ENCODE data around the gene AKT1S1. TPM values are rescaled to one million over a fixed set of nuclear protein-coding genes. Genes with fewer than 3 reads are reported as not detected.

Gene AKT1S1
- total and polyA plus RNA-seq, 2 donors from 2014 or later, result 33.7 to 47.2 TPM

DNA sequence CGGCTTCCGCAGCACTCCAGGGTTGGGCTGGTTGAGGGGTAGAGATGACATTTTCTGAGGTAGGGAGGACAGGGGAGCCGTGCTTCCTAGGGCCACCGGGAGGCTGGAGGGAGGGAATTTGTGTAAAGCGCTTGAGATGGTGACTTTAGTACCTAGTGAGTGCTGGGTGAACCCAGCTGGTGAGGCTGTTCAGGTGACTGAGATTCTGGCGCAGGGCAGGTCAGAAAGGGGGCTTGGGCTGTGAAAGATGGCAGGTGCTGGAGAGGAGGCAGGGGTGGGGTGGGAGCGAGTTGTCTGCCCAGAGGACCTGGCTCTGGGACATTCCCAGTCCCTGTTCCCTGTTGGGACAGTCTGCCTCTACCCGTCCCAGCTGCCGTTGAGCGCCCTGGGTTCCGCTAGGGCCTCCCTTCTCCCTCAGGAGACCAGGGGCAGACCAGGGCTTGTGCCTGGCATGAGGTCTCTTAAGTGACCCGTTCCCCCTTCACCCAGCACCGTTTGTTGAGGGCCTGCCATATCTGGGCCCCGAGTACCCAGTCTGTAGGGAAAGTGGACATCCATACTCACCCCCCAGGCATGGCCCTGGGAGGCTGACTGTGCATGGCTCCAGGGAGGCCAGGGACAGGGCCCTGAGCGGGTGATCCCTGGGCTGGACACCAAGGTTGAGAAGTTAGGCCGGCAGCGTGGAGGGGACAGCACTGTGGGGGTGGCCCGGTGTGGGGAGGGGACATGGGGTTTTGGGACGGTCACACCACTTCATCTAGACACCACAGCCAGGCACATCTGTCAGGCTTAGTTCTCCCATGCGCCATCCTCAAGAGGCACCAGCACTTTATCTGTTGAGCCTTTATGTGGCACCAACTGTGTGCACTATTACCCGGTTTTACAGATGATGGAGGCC lies 21.2 kb downstream of the AKT1S1 start:
- no peak for FAIRE-seq

GRCh38 chr19:49855277-49855675 lies 21.9 kb downstream of the AKT1S1 start:
- H3K4me1 ChIP-seq (ENCODE audit: control insufficient read depth in 2 of 3, insufficient read depth in 2 of 3, low read depth in 1 of 3, low read length in 3 of 3), result peaks cover 0 to 13% (median 9%) of the 10 kb centered on the region in 3 donors
- no peak overlapping the region for H3K9ac ChIP-seq (ENCODE audit: low read length in 3 of 3)
- DNase-seq (no peak), FAIRE-seq (no peak)
- H3K4me3 ChIP-seq (ENCODE audit: low read length in 3 of 3), result no peak overlapping the region
- no peaks in the 10 kb centered on the region for H3K9me3 ChIP-seq (ENCODE audit: control insufficient read depth in 2 of 3, insufficient read depth in 1 of 3, low read length in 3 of 3)
- H3K27me3 ChIP-seq (ENCODE audit: control insufficient read depth, insufficient read depth, low read length), result no peaks in the 10 kb centered on the region
- TF ChIP-seq, protein P1, sequence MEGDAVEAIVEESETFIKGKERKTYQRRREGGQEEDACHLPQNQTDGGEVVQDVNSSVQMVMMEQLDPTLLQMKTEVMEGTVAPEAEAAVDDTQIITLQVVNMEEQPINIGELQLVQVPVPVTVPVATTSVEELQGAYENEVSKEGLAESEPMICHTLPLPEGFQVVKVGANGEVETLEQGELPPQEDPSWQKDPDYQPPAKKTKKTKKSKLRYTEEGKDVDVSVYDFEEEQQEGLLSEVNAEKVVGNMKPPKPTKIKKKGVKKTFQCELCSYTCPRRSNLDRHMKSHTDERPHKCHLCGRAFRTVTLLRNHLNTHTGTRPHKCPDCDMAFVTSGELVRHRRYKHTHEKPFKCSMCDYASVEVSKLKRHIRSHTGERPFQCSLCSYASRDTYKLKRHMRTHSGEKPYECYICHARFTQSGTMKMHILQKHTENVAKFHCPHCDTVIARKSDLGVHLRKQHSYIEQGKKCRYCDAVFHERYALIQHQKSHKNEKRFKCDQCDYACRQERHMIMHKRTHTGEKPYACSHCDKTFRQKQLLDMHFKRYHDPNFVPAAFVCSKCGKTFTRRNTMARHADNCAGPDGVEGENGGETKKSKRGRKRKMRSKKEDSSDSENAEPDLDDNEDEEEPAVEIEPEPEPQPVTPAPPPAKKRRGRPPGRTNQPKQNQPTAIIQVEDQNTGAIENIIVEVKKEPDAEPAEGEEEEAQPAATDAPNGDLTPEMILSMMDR (IDR thresholded peaks at IDR 0.05; ENCODE audit: borderline replicate concordance, extremely low read depth, insufficient read depth), result no peak
- peaks cover 0 to 24% (median 9%) of the 10 kb centered on the region in 3 donors for H3K36me3 ChIP-seq (ENCODE audit: control insufficient read depth in 2 of 3, insufficient read depth in 3 of 3, low read length in 3 of 3)
- no peak overlapping the region for H3K27ac ChIP-seq (ENCODE audit: low read depth in 2 of 2, low read length in 2 of 2)
- intact Hi-C loops (cut with DNase I), result no loop called here

More for the DNA sequence above, 21.2 kb downstream of the AKT1S1 start:
- TF ChIP-seq, protein P1 (IDR thresholded peaks at IDR 0.05; ENCODE audit: borderline replicate concordance, extremely low read depth, insufficient read depth), result no peak
- Histone ChIP-seq H3K9ac (ENCODE audit: low read length in 3 of 3) (no peak overlapping the region), H3K27me3 (ENCODE audit: control insufficient read depth, insufficient read depth, low read length) (no peaks in the 10 kb centered on the region), H3K4me1 (ENCODE audit: control insufficient read depth in 2 of 3, insufficient read depth in 2 of 3, low read depth in 1 of 3, low read length in 3 of 3) (peaks cover 0 to 13% (median 9%) of the 10 kb centered on the region in 3 donors), H3K4me3 (ENCODE audit: low read length in 3 of 3) (no peak overlapping the region), H3K9me3 (ENCODE audit: control insufficient read depth in 2 of 3, insufficient read depth in 1 of 3, low read length in 3 of 3) (no peaks in the 10 kb centered on the region), H3K36me3 (ENCODE audit: control insufficient read depth in 2 of 3, insufficient read depth in 3 of 3, low read length in 3 of 3) (peaks cover 0 to 28% (median 9%) of the 10 kb centered on the region in 3 donors), H3K27ac (ENCODE audit: low read depth in 2 of 2, low read length in 2 of 2) (no peak overlapping the region)
- DNase-seq, result peak in 1 of 5 donors; percentile 47
- intact Hi-C loops (cut with DNase I), result no loop called here

- Histone ChIP-seq H3K27me3 (ENCODE audit: control insufficient read depth, insufficient read depth, low read length) (no peaks in the 10 kb centered on the region), H3K4me1 (ENCODE audit: control insufficient read depth in 2 of 3, insufficient read depth in 2 of 3, low read depth in 1 of 3, low read length in 3 of 3) (peaks cover 0 to 17% (median 9%) of the 10 kb centered on the region in 3 donors), H3K4me3 (ENCODE audit: low read length in 3 of 3) (no peak overlapping the region), H3K9me3 (ENCODE audit: control insufficient read depth in 2 of 3, insufficient read depth in 1 of 3, low read length in 3 of 3) (no peaks in the 10 kb centered on the region), H3K9ac (ENCODE audit: low read length in 3 of 3) (no peak overlapping the region), H3K36me3 (ENCODE audit: control insufficient read depth in 2 of 3, insufficient read depth in 3 of 3, low read length in 3 of 3) (peaks cover 0 to 19% (median 9%) of the 10 kb centered on the region in 3 donors), H3K27ac (ENCODE audit: low read depth in 2 of 2, low read length in 2 of 2) (no peak overlapping the region)
- no peak for FAIRE-seq
- TF ChIP-seq, protein P1 (IDR thresholded peaks at IDR 0.05; ENCODE audit: borderline replicate concordance, extremely low read depth, insufficient read depth), result no peak
- intact Hi-C loops (cut with DNase I), result no loop called here
- peak in 2 of 5 donors; percentile 58 to 79 for DNase-seq
Observed at GRCh38 chr19:49854378-49855263, 22.5 kb downstream of the AKT1S1 start.

Data from kidney (tissue), 14 donors.